OCI-LY7 (cell line): ENCODE measurements around the gene DMRT3.

Experiments used
- EZH2phosphoT487 ChIP-seq: fragments of 200-600 bp; sonication (generic); IDR thresholded peaks from 2 replicates; pipeline ENCODE4 v1.6.1; 2018; ENCODE audit warnings: low read depth, borderline replicate concordance, mild to moderate bottlenecking, mixed run types, antibody characterized with exemption, low read length, moderate library complexity, mixed read lengths
- TF ChIP-seq, protein P1 (sequence below): fragments of 200-600 bp; sonication (generic); conservative IDR thresholded peaks from 2 replicates; pipeline ENCODE4 v1.5.1; 2014; ENCODE audit warnings: mild to moderate bottlenecking, antibody characterized with exemption, low read length, moderate library complexity, mixed read lengths

DNA sequence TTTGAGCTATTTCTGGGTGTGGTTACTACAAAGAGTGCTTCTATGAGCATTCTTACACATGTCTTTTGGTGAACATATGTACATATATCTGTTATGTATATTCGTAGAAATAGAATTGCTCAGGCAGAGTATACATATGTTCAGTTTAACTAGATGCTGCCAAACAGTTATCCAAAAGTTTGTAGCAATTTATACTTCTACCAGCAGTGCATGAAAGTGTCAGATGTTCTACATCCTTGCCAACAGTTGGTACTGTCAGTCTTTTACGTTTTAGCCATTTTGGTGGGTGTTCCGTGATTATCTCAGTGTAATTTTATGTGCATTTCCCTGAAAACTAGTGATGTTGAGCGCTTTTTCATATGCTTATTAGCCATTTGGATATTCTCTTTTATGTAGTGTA, 37.8 kb downstream of the DMRT3 start:
- TF ChIP-seq, protein P1, sequence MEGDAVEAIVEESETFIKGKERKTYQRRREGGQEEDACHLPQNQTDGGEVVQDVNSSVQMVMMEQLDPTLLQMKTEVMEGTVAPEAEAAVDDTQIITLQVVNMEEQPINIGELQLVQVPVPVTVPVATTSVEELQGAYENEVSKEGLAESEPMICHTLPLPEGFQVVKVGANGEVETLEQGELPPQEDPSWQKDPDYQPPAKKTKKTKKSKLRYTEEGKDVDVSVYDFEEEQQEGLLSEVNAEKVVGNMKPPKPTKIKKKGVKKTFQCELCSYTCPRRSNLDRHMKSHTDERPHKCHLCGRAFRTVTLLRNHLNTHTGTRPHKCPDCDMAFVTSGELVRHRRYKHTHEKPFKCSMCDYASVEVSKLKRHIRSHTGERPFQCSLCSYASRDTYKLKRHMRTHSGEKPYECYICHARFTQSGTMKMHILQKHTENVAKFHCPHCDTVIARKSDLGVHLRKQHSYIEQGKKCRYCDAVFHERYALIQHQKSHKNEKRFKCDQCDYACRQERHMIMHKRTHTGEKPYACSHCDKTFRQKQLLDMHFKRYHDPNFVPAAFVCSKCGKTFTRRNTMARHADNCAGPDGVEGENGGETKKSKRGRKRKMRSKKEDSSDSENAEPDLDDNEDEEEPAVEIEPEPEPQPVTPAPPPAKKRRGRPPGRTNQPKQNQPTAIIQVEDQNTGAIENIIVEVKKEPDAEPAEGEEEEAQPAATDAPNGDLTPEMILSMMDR: no peak
- TF ChIP-seq EZH2phosphoT487: no peak
